ENCODE data around the gene GLT8D1.
"Not testable (repeated sequence)": the region's sequence is repeated elsewhere in the genome, so short reads cannot be mapped to it uniquely, and the experiment has no call there.

GLT8D1 gene

DNA sequence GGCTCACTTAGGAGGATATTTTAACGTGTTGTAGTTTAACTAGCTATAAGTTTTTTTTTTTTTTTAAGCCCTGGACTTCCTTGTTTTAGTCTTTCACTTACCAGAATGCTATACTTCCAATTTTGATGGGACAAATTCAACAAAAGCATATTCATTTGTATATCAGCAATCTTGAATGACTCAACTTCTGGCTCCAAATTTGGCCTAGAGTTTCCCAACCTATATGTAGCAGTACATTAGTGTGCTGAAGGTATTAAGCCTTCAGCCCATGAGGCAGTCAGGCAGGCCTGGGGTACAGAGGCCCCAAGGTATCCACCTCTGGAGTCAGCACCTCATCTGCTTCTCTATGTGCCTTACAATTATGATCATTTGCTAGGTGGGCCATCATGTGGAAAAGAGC, 25.8 kb downstream of the GLT8D1 start:
- no peak for DNase-seq

DNA sequence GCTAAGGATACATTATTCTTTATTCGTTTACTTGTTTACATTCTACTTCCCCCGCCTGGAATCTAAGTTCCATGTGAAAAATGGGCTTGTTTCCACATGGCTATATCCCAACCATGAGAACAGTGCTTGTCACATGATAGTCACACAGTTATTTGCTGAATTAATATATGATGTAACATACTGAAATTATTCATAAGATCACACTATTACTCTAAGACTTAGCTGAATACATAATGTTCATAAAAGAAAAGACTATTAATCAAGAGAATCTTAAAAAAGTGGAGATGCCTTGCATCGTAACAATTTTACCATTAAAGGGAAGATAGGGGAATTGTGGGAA, 26.4 kb downstream of the GLT8D1 start:
- no peak for DNase-seq

DNA sequence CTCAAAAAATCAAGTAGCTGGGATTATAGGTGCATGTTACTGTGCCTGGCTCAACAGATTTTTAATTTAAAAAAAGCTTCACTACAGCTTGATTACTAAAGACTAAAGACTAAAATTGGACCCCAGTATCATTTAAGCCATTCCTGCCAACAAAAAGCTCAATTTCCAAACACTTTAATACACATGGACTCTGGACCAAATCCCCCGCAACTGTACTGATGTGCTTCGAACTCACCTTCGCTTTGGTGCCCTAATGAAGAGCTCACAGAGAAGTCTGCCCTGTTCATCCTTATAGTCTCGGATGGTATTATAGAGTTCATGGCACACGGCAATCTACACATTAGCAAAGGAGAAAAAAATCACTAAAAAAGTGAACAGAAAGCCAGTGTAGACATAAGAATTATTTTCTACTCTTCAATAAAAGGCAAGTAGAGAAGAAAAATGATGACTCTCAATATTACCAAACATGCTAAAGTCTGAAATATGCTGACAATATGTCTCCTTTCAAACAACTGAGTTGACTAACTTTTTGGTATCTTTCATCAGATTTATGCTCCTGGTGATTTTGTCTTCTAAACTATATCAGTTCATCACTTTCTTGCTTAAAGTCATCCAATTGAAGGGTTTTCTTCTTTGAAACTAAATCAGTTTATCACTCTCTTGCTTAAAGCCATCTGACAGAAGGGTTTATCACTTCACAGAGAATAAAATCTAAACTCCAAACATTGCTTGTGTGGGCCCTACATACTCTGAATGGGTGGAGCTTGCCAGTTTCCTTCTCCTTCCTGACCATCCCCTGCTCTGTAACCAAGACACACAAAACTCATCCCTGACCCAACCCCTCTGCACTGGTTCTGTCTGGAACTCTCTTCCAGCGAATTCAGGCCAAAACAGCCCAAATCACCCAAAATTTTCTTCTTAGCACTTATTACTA, 27.1 kb downstream of the GLT8D1 start:
- no peak for DNase-seq

DNA sequence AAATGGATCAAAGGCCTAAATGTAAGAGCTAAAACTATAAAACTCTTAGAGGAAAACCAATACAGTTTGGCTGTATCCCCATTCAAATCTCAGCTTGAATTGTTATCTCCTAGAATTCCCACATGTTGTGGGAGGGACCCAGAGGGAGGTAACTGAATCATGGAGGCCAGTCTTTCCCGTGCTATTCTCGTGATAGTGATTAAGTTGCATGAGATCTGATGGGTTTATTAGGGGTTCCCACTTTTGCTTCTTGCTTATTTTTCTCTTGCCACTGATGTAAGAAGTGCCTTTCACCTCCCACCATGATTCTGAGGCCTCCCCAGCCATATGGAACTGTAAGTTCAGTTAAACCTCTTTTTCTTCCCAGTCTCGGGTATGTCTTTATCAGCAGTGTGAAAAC, 29.4 kb downstream of the GLT8D1 start:
- DNase-seq: not testable (repeated sequence)

DNA sequence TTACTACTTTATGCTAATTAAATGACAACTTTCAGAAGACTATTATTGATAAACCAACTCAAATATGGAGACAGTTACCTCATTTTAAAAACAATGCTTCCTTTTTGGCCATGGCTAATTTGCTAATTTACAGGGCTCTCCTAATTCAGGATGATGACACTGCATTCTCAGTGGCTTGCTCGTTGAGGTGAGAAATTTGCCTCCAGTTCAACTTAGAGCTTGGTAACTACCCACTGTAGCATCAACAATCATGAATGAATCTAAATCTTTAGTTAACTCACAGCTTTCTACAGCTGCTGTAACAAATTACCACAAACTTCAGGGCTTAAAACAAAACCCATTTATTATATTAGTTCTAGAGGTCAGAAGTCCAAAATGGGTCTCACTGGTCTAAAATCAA, 33.9 kb downstream of the GLT8D1 start:
- no peak for DNase-seq

DNA sequence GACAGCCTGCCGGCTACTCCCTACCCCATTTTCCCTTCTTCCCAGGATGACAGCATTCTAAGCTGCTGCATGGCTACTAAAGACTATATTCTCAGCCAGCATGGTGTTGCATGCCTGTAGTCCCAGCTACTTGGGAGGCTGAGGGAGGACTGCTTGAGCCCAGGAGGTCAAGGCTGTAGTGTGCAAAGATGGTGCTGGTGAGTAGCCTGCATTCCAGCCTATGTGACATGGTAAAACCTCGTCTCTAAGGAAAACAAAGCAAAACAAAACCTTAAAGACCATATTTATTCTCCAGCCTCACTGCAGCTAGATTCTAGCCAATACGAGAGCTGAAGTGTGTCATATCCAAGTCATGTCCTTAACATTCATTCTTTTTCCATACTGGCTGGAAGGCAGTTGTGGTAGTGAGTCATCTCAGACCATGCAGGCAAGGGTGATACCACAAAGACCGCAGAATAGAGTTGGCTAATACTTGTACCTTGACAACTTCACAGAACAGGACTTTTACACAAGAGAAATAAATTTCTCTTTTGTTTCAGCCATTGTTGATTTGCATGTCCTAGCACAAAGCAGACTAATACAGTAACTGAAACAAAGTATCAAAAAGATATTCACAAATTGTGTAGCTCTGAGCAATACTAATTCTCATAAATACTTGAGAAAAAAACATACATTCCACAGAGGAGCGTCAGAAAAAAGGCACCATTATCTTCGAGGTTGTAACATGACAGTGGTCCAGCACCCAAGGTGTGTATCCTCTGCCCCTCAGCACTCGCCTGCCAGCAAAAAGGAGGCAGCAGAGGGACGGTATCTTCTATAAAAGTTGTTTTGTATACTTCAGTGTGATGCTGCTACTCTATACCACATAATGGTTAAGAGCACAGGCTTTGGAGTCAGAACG, 34.7 kb downstream of the GLT8D1 start:
- DNase-seq: no peak

DNA sequence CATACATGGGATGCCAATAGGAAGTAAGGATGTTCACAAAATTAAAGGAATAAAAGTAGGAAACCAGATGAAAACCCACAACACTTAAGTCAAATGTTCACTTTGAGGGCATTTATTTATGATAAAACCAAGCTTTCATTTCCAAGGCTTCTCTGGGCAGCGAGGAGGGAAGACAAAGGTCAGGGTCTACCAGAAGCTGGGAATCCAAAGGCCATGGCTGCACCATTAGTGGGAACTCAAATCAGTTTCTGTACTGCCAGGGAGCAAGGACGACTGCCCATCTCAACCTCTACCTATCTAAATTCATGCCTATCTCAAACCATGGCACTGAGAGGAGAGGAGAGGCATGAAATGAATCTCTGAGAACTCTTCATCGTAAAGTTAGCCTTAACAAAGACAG, 42.5 kb downstream of the GLT8D1 start:
- DNase-seq: no peak

DNA sequence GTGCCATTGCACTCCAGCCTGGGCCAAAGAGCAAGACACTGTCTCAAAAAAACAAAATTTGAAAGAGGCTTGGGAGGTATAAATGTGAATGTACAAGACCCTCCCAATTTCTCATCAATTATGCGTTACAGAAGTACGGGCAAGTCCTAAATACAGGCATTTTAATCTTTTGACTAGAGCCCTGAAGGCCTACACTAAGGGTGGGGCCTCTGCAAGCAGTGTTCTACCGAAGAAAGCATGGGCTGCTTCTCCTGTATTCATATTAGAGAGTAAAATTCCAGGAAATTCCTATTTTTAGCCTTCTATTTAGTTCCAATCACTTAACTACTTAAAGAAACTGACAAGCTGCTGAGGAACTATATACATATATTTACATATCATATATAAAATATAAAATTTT, 45.5 kb downstream of the GLT8D1 start:
- DNase-seq: no peak

DNA sequence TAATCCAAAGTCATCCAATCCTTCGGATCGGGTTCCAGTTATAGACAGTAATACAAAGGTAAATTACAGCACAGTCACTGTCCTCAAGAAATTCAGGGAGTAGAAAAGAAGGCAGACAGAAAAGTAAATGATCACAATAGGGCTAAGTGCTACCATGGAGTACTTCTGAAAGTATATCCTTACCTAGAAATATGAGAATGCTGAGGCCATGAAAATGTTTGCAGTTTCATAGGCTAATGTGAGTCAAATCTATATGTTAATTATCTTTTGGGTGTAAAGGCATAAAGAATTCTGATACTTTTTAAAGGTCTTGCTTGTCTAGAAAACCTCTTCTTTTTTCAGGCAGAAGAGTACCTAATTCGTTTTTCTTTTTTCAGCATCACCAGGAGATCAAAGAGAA, 49.7 kb downstream of the GLT8D1 start:
- no peak for DNase-seq

DNA sequence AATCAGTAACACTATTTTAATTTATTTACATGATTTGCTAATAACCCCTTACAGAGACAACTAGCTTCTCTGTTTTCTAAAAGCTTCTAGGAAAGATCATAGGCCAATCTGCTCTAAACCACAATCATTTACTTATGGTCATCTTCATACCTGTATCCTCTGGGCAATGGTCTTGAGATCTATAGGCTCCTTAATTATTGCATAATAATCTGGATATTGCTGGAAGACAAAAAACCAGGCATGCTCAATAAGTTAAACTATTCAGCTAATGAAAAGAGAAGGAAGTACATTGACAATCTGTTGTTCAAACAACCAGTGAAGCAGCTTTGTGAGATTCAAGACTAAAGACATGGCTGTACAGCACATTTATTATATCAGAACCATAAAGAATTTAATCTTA, 54.0 kb downstream of the GLT8D1 start:
- DNase-seq: no peak

DNA sequence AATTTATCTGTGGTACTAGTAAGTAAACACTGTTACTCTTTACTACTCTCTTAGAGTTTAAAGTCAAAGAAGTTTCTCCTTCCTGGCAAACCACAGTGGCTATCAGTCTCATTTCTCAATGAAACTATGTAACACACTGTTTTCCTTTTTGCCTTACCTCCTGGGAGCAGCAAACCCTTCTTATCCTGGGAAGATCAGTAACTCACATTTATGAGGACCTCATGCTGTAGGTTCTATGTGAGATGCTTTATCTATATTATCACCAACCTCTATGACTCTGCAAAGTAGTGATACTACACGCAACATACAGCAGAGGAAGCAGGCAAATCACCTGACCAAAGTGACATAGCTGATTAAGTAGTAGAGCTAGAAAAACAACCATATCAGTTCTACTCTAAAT, 55.2 kb downstream of the GLT8D1 start:
- no peak for DNase-seq

DNA sequence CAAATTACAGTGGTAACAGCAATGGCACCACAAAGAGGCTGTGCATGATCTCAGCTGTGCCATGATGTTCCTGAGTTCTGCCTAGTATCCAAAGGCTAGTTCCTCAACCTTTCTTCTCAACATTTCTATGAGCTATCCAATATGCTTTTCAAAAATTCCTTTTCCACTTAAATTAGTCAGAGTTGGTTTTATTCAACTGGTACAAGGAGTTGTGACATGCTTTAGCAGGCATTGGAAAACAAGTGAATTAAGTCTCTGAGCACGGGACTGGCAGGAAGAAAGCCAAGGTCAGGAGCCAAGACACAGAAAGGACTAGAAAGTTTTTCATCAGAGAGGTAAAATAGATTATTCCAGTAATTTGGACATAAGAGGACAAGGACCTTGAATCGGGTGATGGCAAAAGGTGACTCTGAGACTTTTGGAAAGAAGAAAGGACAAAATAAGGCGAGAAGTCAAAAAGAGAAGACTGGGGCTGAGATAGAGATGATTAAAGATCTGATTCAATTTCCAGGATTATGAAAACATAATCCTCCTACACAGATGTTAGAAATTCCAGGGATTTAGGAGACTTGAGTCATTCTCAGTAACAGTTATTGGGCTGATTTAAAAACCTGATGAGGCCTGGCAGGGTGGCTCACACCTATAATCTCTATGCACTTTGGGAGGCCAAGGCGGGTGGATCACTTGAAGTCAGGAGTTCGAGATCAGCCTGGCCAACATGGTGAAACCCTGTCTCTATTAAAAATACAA, 56.0 kb downstream of the GLT8D1 start:
- DNase-seq: no peak

DNA sequence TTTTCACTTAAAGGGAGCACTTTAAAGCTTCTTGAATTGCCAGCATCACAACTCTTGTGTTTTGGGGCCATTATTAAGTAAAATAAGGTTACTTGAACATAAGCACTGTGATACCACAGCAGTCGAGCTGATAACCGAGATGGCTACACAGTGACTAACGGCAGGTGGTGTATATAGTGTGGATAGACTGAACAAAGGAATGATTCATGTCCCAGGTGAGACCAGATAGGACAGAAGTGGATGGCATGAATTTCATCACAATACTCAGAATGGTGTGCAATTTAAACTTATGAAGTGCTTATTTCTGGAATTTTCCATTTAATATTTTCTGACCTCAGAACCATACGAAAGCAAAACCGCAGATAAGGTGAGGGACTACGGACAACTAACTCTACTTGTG, 60.0 kb downstream of the GLT8D1 start:
- DNase-seq: no peak

Measured in NCI-H1417 (cell line).